Measurements from ENCODE around the gene CACNA1S.

Gene CACNA1S

GRCh38 chr1:201112173-201112731, at the start of gene CACNA1S:
TSS of gene CACNA1S (minus strand) at chr1:201112426. CDS start at chr1:201112339, 87 bp downstream.
- DNase-seq (ENCODE audit: low read depth in 2 of 2, low spot score in 1 of 2): no peak

GRCh38 chr1:201157949-201158348, 45.7 kb upstream of the CACNA1S start:
- no peak for DNase-seq (ENCODE audit: low read depth in 2 of 2, low spot score in 1 of 2)

- DNase-seq (ENCODE audit: low read depth in 2 of 2, low spot score in 1 of 2): no peak
Measured at GRCh38 chr1:201156819-201157218, 44.6 kb upstream of the CACNA1S start.

GRCh38 chr1:201156346-201156745, 44.1 kb upstream of the CACNA1S start:
- DNase-seq (ENCODE audit: low read depth in 2 of 2, low spot score in 1 of 2): no peak

GRCh38 chr1:201155354-201155753, 43.1 kb upstream of the CACNA1S start:
- no peak for DNase-seq (ENCODE audit: low read depth in 2 of 2, low spot score in 1 of 2)

GRCh38 chr1:201154389-201155165, 42.4 kb upstream of the CACNA1S start, which contains the start of gene TMEM9:
TSS of gene TMEM9 (minus strand) at chr1:201154474. CDS start at chr1:201153923, 551 bp downstream.
- DNase-seq (ENCODE audit: low read depth in 2 of 2, low spot score in 1 of 2): peak; percentile 98 to 99

- no peak for DNase-seq (ENCODE audit: low read depth in 2 of 2, low spot score in 1 of 2)
Measured at GRCh38 chr1:201153474-201154388, 41.5 kb upstream of the CACNA1S start.

- DNase-seq (ENCODE audit: low read depth in 2 of 2, low spot score in 1 of 2): no peak
Measured at GRCh38 chr1:201149400-201149799, 37.2 kb upstream of the CACNA1S start.

- DNase-seq (ENCODE audit: low read depth in 2 of 2, low spot score in 1 of 2): no peak
Measured at GRCh38 chr1:201147396-201148015, 35.3 kb upstream of the CACNA1S start.

- DNase-seq (ENCODE audit: low read depth in 2 of 2, low spot score in 1 of 2): no peak
Measured at GRCh38 chr1:201146626-201147390, 34.6 kb upstream of the CACNA1S start.

GRCh38 chr1:201145816-201146215, 33.6 kb upstream of the CACNA1S start:
- DNase-seq (ENCODE audit: low read depth in 2 of 2, low spot score in 1 of 2): no peak

- no peak for DNase-seq (ENCODE audit: low read depth in 2 of 2, low spot score in 1 of 2)
Measured at GRCh38 chr1:201145132-201145531, 32.9 kb upstream of the CACNA1S start.

GRCh38 chr1:201144701-201145100, 32.5 kb upstream of the CACNA1S start:
- no peak for DNase-seq (ENCODE audit: low read depth in 2 of 2, low spot score in 1 of 2)

GRCh38 chr1:201143726-201144635, 31.8 kb upstream of the CACNA1S start:
- no peak for DNase-seq (ENCODE audit: low read depth in 2 of 2, low spot score in 1 of 2)

GRCh38 chr1:201142849-201143725, 30.9 kb upstream of the CACNA1S start:
- DNase-seq (ENCODE audit: low read depth in 2 of 2, low spot score in 1 of 2): no peak

- DNase-seq (ENCODE audit: low read depth in 2 of 2, low spot score in 1 of 2): no peak
Measured at GRCh38 chr1:201142011-201142848, 30.0 kb upstream of the CACNA1S start.

GRCh38 chr1:201141418-201141817, 29.2 kb upstream of the CACNA1S start:
- DNase-seq (ENCODE audit: low read depth in 2 of 2, low spot score in 1 of 2): no peak

GRCh38 chr1:201140941-201141260, 28.7 kb upstream of the CACNA1S start:
- DNase-seq (ENCODE audit: low read depth in 2 of 2, low spot score in 1 of 2): no peak

Data from stimulated activated CD8-positive, alpha-beta memory T cell treated with anti-CD3 and anti-CD28 coated beads, Interleukin-4, amount 100 ng/mL, for 1 hour (primary cell).